Neural progenitor cell (in vitro differentiated cells): ENCODE measurements around the gene PARK7.

ENCODE experiments used
- CTCF ChIP-seq: fragments of 200-600 bp; sonication (generic); IDR thresholded peaks from 2 replicates; pipeline ENCODE4 v1.5.1; 2017; ENCODE audit warnings: antibody characterized with exemption, mild to moderate bottlenecking
- EZH2 ChIP-seq: fragments of 200-600 bp; sonication (generic); IDR thresholded peaks from 2 replicates; pipeline ENCODE4 v1.6.1; 2017; ENCODE audit warnings: antibody characterized with exemption, mild to moderate bottlenecking, moderate library complexity
- EZH2phosphoT487 ChIP-seq: fragments of 200-600 bp; sonication (generic); IDR thresholded peaks from 2 replicates; pipeline ENCODE4 v1.6.1; 2017; ENCODE audit warnings: antibody characterized with exemption

- TF ChIP-seq EZH2, result no peak
- TF ChIP-seq CTCF, result no peak
- no peak for TF ChIP-seq EZH2phosphoT487
These were observed 48.6 kb upstream of the PARK7 start for GRCh38 chr1:7912743-7913557.
